ENCODE measurements around the gene MAD1L1. TPM values are rescaled to one million over a fixed set of nuclear protein-coding genes. Genes with fewer than 3 reads are reported as not detected.

Gene MAD1L1
- total and polyA plus RNA-seq, 2 donors (not counting 3 experiments of a cell fraction or from before 2014, with no cell fraction given), result 34.1 to 42.3 TPM

- no peaks in the 10 kb centered on the region for H3K79me2 ChIP-seq (ENCODE audit: control insufficient read depth, insufficient read depth, low read length)
- TF ChIP-seq MAX (IDR thresholded peaks at IDR 0.05; ENCODE audit: insufficient read depth, insufficient read length) (no peak), POLR2AphosphoS5 (IDR thresholded peaks at IDR 0.05; ENCODE audit: insufficient read depth, low read depth, low read length) (no peak), JUN (IDR thresholded peaks at IDR 0.05; ENCODE audit: borderline replicate concordance, insufficient read depth, insufficient read length, low read depth) (no peak), FOS (IDR thresholded peaks at IDR 0.05; ENCODE audit: borderline replicate concordance, insufficient read depth, low read length) (no peak), POLR2A (IDR thresholded peaks at IDR 0.05; ENCODE audit: low read depth, low read length) (no peak)
- H3K27me3 ChIP-seq (ENCODE audit: control insufficient read depth in 2 of 2, insufficient read depth in 2 of 2, low read length in 2 of 2), result no peaks in the 10 kb centered on the region
- BruUV-seq (replicated peaks), result no TSS peak
- no peak overlapping the region for H3K4me3 ChIP-seq (replicated peaks in 1 of 3; ENCODE audit: insufficient read depth in 1 of 3, low read depth in 1 of 3, low read length in 3 of 3)
- H2AFZ ChIP-seq (ENCODE audit: low read depth, low read length), result no peak overlapping the region
- ChIA-PET CTCF (interaction anchor here (0.5 kb wide), 1 partner anchor 188 kb away, joined by 3 read pairs; no protein-coding TSS in a partner anchor), POLR2A (no interaction called here)
- dilution Hi-C loops (cut with MboI; ENCODE audit: extremely low pct_ligation_motif_present, low sequenced_read_pairs), result no loop called here
- H4K20me1 ChIP-seq (replicated peaks; ENCODE audit: control insufficient read depth, extremely low read depth, insufficient read depth, low read length), result no peaks in the 10 kb centered on the region
- no peak overlapping the region for H3K27ac ChIP-seq (ENCODE audit: insufficient read depth, low read depth, low read length)
- no peaks in the 10 kb centered on the region for H3K36me3 ChIP-seq (ENCODE audit: control insufficient read depth in 2 of 2, extremely low read depth in 1 of 2, insufficient read depth in 2 of 2, low read length in 2 of 2)
- no peak overlapping the region for H3K4me2 ChIP-seq (ENCODE audit: insufficient read depth, low read length)
- FAIRE-seq (no peak), DNase-seq (ENCODE audit: low read depth, low spot score) (no peak)
- intact Hi-C loops (cut with micrococcal nuclease), result no loop called here
- no peaks in the 10 kb centered on the region for H3K4me1 ChIP-seq (ENCODE audit: control insufficient read depth, extremely low read depth, insufficient read depth, low read length)
- H3K9me3 ChIP-seq (replicated peaks; ENCODE audit: control insufficient read depth, insufficient read depth, low read length), result no peaks in the 10 kb centered on the region
- no peak overlapping the region for H3K9ac ChIP-seq (replicated peaks; ENCODE audit: extremely low read depth, insufficient read depth, low read length)
- H3K9me1 ChIP-seq (replicated peaks; ENCODE audit: control insufficient read depth, extremely low read depth, insufficient read depth, low read length), result no peaks in the 10 kb centered on the region
Observed at GRCh38 chr7:1852517-1853430, 380.0 kb downstream of the MAD1L1 start.
